Stimulated activated CD8-positive, alpha-beta memory T cell treated with anti-CD3 and anti-CD28 coated beads, Interleukin-7, amount 100 ng/mL, for 4 hours (primary cell): ENCODE measurements around the gene PTPRE.

Source experiments
- DNase-seq, 2 donors: peaks; one replicate each; pipeline ENCODE4 v3.0.0-alpha.2; 2020; ENCODE audit warnings: low read depth in 2 of 2

The PTPRE gene

DNA sequence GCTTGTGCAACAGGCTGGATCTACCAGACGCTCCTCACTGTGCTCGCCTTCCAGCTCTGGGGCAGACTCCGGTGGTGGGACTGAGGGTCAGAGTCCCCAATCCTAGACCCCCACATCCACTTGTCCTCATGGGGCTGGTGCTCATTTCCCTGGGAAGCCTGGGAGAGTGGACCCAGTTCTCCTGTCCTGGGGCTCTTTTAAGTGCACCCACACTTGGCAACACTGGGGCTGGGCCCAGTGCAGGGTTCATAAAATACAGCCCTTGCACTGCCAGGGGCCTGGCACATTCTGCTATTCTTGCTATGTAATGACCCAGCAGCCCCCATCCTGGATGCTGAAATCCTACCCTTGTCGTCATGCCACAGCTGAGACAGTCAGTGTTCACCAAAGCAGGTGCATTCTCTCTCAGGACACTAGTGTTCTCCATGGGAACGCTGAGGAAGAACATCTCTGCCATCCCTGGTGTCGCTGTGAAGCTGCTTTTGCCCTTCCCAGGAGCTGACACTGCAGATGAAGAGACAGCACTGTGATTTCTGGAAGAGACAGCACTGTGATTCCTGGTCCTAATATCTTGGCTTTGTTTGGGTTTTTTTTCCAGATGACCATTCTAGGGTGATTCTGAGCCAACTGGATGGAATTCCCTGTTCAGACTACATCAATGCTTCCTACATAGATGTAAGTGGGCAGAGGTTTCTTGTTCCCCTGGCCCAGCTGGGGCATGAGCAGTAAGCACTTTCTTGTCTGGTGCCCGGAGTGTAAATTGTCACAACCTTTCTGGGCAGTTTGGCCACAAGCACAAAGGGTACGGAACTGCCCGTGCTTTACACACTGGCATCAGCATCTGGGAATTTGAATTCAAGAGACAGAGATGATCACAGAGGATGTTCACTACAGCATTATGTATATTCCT is 153.7 kb downstream of the PTPRE start:
- DNase-seq: no peak

GRCh38 chr10:128061306-128062300 is 154.7 kb downstream of the PTPRE start:
- no peak for DNase-seq

DNA sequence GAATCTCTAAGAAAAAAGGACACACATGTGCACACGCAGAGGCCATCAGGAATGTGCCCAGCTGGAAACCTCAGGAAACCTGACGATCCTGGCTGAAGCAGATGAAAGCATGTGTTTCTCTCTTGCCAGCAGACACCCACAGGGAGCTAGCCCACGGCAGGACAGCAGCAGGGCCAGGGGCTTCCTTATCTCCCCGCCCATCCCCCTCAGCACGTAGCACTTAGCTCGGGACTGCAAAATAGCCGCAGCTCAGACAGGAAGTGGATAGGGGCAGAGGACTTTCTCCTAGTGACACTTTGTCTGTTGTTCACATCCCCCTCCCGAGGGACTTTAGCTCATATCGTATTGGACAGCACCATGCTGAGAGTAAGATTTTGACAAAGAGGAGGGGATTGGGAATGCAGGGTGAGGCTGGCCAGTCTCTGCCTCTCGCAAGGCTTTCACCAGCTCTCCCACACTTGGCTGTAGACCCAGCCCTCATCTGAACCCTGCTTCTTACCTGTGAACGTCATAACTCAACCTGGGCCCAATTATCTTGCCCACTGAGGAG is 155.5 kb downstream of the PTPRE start:
- no peak for DNase-seq

DNA sequence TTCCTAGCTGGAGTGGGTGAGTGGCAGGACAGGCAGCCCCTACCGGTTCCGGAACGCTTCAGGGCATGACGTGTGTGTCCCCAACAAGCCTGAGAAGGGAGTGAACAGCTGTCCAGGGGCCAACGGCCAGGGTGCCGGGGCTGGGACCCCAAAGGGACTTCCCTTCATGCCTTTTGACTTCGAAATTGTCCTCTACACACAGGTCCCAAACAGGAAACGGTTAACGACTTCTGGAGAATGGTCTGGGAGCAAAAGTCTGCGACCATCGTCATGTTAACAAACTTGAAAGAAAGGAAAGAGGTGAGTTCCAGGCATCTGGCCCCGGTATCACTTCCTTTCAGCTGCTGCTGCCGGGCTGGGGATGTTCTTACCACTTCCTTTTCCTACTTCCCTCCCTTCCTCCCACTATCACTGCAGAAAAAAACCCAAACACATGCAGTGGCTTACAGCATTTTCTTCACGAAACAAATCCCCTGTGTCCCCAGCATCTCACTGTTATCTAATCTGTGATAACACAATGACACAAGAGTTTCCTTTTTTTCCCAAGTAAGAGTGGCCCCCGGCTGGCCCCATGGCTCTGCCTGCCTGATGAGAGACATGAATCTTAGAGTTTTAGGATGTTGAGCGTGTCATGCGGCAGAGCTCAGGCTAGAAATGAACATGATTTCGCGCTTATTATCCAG is 156.1 kb downstream of the PTPRE start:
- DNase-seq: peak; percentile 46 to 50

- DNase-seq: no peak
Measured at GRCh38 chr10:128063736-128064107, 156.8 kb downstream of the PTPRE start.

GRCh38 chr10:128064108-128064969 is 157.4 kb downstream of the PTPRE start:
- peak; percentile 79 to 85 for DNase-seq

- DNase-seq: no peak
Measured at GRCh38 chr10:128064970-128065580, 158.2 kb downstream of the PTPRE start.

DNA sequence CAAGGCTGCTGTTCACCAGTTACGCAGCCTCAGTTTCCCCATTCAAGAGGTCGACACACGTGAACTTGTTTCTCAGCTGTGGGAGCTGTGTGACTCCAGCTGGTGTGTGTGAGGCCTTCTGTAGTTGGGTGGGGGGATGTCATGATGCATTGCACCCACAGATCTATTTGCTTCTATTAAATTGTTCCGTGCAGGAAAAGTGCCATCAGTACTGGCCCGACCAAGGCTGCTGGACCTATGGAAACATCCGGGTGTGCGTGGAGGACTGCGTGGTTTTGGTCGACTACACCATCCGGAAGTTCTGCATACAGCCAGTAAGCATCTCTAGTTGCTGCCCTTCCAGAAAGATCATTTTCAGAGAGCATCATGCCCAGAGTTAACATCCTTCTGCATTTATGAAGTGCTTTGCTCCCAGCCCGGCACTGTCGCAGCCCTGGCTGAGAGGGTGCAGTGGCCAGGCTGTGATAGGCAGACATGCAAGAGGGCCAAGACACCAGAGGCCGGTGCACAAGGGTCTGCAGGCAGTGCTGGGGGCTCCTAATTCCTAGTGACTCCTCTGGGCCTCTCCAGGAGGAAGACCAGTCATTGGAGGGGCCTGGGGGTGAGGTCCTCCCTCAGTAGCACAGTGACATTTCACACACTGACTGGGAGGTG is 159.1 kb downstream of the PTPRE start:
- DNase-seq: no peak

DNA sequence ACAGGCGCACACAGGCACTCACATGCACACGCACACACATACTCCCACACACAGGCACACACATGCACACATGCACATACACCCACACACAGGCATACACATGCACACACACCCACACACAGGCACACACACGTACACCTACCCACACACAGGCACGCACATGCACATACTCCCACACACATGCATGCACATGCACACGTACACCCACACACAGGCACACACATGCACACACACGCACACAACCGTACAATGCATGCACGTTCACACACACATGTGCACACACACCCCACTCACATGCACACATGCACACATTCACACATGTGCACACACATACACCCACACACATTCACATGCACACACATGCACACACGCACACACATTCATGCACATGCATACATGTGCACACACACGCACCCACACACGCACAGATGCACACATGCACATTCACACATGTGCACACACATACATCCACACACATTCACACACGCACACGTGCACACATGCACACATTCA is 160.0 kb downstream of the PTPRE start:
- DNase-seq: no peak

GRCh38 chr10:128067691-128068397 is 160.9 kb downstream of the PTPRE start:
- DNase-seq: no peak

DNA sequence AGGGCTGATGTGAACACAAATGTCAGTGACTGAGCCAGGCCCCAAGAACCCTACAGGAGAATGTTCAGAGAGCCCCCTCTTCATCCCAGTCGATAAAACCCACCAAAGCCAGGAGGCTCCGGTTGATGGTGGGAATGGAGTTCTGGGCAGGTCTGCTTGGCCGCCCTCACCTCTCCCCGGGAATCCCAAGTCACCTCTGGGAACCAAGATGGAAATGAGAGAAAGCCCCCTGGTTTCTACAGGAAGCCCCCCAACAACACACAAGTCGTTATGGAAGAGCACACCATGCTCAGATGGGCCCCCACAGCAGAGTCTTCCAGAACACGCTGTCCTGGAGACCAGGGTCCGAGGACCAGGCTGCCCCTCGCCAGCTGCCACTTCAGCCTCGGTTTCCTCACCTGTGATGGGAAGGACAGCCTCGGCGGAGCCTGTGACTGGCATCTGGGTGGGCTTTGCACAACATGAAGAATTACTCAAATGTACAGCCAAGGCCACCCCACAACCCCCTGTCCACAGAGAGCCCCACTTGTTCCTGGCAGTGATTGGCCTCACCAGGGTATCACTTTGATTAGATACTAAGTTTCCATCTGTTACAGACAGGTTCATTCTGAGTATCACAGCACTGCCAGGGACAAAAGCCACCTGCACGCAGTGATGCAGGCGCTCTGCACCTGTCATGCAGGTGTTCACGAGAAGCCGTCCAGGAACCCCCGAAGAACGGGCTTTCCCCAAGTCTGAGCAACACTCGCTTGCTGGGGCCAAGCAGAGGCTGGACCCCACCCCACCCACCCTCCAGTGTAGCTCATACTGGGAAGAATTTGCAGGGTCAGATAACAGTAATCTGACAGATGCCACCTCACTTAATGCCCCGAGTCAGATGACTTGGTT is 161.7 kb downstream of the PTPRE start:
- no peak for DNase-seq

- peak; percentile 48 to 64 for DNase-seq
Measured at GRCh38 chr10:128069351-128070051, 162.6 kb downstream of the PTPRE start.

- DNase-seq: no peak
Measured at GRCh38 chr10:128070161-128070560, 163.3 kb downstream of the PTPRE start.

DNA sequence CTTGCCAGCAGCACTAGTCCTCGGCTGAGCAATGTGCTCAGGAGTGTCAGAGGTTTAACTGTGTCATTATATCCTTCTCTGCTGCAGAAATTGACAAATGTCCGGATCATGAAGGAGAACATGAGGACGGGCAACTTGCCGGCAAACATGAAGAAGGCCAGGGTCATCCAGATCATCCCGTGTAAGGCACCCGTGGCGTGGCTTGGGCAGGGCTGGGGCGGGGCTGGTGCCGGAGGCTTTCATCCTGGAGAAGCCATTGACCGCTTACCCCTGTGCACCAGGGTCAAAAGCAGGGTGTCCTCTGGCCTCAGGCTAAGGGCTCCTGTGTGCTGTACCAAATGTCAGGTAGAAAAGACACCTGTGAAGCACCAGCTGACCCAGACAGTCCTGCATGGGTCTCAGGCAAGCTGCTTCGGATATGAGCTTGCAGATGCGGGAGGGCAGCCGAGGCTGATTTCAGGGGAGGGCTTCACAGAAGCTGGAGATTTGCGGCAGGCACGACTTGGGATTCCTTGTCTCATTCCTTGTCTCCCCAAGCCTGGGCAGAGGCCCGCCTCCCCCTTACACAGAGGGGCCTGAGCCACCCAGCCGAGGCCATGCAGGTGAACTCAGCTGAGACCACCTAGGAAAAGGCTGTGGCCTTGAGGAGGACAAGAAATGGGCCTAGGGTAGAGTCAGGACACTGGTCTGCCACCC is 164.0 kb downstream of the PTPRE start:
- DNase-seq: no peak

- no peak for DNase-seq
Measured at GRCh38 chr10:128071417-128071782, 164.5 kb downstream of the PTPRE start.

DNA sequence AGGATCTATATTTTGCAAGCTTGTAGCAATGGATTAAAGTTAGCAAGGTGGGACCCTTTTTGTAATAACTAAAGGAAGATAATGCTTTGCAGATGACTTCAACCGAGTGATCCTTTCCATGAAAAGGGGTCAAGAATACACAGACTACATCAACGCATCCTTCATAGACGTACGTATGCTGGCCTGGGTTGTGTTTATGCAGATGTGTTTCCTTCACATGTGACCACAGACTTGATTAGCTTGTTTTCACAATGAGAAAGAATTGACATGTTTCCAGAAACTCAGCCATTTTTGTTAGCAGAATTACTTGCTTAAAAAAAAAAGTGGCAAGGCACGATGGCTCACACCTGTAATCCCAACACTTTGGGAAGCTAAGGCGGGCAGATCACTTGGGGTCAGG is 165.1 kb downstream of the PTPRE start:
- no peak for DNase-seq
